ENCODE results near the gene NMU. TPM values are rescaled to one million over a fixed set of nuclear protein-coding genes. Genes with fewer than 3 reads are reported as not detected.

The NMU gene
- total and polyA plus RNA-seq, 9 of the 15 experiments (the other 6 are each of a cell fraction or from before 2014, with no cell fraction given), result 73.8 to 846 (median 599) TPM

- no peak for TF ChIP-seq E4F1 (CRISPR knock-in tag; IDR thresholded peaks at IDR 0.05; ENCODE audit: borderline replicate concordance)
- no peak for TF ChIP-seq KAT7 (CRISPR knock-in tag; IDR thresholded peaks at IDR 0.05; ENCODE audit: borderline replicate concordance)
- TF ChIP-seq ZNF174 (CRISPR knock-in tag; IDR thresholded peaks at IDR 0.05), result no peak
- TF ChIP-seq RHOXF2B (CRISPR knock-in tag; conservative IDR thresholded peaks at IDR 0.05), result no peak
- TF ChIP-seq EP300 (IDR thresholded peaks at IDR 0.05; ENCODE audit: low read length), result no peak; the same call in 1 of the 2 replicates
- TF ChIP-seq SIN3A (IDR thresholded peaks at IDR 0.05; ENCODE audit: borderline replicate concordance in 2 of 2, control insufficient read depth in 1 of 2, low read depth in 2 of 2, low read length in 2 of 2), result peak; percentile 6 to 51; a peak in 1 of 4 replicates
- TF ChIP-seq MLLT1 (IDR thresholded peaks at IDR 0.05), result 0 out of 4 replicates have a peak, but pooled peaks of 1 of the 2 experiments have one; percentile 64
- no peak for TF ChIP-seq ZNF143 (CRISPR knock-in tag; IDR thresholded peaks at IDR 0.05)
- TF ChIP-seq ZSCAN29 (IDR thresholded peaks at IDR 0.05), result no peak
- 0 out of 2 replicates have a peak, but pooled peaks have one; percentile 68 for TF ChIP-seq RREB1 (CRISPR knock-in tag; IDR thresholded peaks at IDR 0.05)
- TF ChIP-seq FOXP1 (CRISPR knock-in tag; IDR thresholded peaks at IDR 0.05), result no peak
- no peak for TF ChIP-seq ZBED1 (IDR thresholded peaks at IDR 0.05)
- TF ChIP-seq HMG20A (CRISPR knock-in tag; conservative IDR thresholded peaks at IDR 0.05), result no peak
- no peak for TF ChIP-seq ZNF384 (IDR thresholded peaks at IDR 0.05; ENCODE audit: low read depth, low read length)
- no peak for TF ChIP-seq ZNF239 (CRISPR knock-in tag; IDR thresholded peaks at IDR 0.05)
- TF ChIP-seq BRCA1 (IDR thresholded peaks at IDR 0.05), result no peak
- TF ChIP-seq BRCA1 (CRISPR knock-in tag; IDR thresholded peaks at IDR 0.05), result no peak
These were observed 90.2 kb downstream of the NMU start (continued) for GRCh38 chr4:55545641-55546505.

All from K562 (cell line).